Measurements from ENCODE around the gene IDH3A.

IDH3A gene

DNA sequence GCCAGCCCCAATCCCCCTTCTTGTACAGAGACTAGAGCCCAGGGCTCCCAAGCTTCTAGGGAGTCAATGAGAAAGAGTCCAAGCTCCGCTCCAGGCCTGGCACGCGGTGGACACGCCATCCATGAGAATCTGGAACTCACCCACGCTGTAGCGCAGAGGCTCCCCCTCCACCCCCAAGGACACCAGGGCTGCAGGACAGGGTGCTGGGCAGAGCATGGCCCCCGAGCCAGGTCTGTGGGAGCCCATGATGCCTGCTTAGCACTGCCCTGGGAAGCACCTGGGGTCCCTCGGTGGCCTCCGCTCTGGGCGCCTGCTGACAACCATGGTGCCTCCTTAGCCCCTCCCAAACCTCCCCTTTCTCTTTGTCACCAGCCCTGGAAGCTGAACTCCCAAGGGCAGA is 56.7 kb downstream of the IDH3A start:
- peak overlapping the region; percentile 100 for H3K27ac ChIP-seq
- TF ChIP-seq, protein P1, sequence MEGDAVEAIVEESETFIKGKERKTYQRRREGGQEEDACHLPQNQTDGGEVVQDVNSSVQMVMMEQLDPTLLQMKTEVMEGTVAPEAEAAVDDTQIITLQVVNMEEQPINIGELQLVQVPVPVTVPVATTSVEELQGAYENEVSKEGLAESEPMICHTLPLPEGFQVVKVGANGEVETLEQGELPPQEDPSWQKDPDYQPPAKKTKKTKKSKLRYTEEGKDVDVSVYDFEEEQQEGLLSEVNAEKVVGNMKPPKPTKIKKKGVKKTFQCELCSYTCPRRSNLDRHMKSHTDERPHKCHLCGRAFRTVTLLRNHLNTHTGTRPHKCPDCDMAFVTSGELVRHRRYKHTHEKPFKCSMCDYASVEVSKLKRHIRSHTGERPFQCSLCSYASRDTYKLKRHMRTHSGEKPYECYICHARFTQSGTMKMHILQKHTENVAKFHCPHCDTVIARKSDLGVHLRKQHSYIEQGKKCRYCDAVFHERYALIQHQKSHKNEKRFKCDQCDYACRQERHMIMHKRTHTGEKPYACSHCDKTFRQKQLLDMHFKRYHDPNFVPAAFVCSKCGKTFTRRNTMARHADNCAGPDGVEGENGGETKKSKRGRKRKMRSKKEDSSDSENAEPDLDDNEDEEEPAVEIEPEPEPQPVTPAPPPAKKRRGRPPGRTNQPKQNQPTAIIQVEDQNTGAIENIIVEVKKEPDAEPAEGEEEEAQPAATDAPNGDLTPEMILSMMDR (conservative IDR thresholded peaks at IDR 0.05), result no peak

DNA sequence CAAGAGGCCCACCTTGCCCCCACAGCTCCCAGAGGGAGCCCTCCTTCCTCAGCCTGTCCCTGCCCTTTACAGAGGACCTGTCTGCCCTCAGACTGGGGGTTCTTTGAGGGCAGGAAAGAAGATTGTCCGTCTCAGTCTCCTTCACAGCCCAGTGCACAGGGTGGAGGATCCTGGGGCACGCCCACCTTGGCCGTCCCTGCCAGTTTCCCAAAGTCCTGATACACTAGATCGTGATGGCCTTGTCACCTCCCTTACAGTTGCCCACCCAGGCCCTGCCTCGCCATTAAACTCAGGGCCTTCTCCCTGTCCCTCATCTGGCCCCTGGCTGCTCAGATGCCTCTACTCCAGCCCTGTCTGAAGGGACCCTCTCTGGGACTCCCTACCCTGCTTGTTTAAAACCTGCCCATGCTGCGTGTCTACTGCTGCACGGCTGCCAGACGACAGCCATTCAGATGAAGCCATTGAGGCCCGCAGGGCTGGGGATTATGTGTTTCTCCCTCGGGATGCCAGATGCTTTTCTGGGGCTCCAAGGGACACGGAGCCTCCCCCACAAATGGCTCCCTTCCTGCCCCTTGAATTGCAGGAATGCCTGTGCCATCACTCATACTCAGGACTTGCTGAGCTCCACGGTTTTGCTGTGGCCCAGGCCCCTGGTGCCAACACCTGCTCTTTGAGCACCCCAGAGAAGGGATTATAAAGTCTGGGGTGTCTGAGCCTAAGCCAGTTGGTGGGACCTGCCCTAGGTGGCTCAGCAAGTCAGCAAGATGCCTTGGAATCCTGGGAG is 57.4 kb downstream of the IDH3A start:
- peak overlapping the region; percentile 100 for H3K27ac ChIP-seq
- TF ChIP-seq, protein P1 (conservative IDR thresholded peaks at IDR 0.05), result no peak

DNA sequence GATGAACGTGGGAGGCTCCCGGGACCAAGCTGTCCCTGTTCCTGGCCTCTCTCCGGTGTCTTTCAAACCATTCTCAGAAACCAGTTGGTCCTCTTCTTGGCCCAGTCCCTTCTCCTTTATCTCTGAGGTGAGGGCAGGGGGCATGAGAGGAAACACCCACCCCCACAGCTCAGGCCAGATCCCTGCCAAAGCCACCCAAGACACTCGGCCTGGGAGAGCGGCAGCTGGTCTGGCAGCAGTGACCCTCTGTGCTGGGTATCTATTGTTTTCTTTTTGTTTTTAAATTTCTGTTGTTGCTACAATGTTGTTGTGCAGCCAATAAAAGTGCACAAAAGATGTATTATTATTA is 57.9 kb downstream of the IDH3A start:
- TF ChIP-seq, protein P1 (conservative IDR thresholded peaks at IDR 0.05), result no peak
- H3K27ac ChIP-seq, result peak overlapping the region; percentile 100

DNA sequence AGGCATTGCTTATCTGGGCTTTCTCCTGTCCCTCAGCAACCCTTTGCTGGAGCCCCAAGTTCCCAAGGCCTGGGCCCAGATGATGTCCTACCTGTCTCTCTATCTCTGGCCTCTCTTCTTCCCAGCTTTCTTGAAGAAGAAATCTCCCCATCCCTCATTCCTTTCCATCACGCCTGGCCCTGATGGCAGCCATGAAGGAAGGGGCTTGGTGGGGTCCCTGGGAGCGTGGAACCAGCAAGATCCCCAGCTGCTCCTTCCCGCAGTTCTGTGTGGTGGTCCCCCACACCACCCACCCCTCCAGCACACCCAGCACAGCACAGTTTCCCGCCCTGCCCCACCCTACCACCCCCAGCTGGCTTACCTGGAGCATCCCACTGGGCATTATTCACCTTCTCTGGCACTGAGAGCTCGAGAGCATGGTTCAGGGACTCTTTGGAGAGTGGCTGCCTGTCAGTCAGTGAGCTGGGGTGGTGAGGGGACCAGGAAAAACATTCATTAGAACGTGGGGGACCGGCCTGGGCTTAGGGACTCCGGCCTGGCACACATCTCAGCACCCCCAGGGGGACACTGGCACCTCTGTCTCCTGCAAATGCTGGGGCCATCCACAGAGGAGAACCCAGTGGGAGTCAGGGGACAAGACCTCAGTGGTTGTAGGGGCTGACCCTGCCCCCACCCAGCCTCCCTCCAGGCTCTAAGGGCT is 58.6 kb downstream of the IDH3A start:
- TF ChIP-seq, protein P1 (conservative IDR thresholded peaks at IDR 0.05), result no peak
- H3K27ac ChIP-seq, result peak overlapping the region; percentile 100

DNA sequence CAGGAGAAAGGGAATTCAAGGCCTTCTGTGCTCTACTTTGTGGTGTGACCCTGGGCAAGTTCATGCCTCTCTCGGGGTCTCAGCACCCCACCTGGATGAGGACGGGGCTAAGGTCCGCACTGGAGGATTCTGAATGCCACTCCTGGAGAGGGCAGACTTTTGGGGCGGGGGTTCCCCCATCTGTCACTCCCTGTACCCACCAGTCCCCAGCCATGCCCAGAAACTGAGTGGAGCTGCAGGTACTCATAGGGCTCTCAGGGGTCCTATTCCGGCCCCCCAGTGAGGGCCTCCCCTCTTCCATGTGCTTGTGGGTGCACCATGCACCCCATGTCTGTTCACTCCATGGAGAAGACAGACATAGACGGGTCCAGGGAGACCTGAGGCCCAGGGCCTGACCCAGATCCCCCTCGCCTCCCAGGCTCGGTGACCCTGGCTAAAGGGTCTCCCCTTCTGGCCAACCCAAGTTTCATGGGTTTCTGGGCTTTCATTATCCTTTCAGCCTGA is 59.2 kb downstream of the IDH3A start:
- TF ChIP-seq, protein P1 (conservative IDR thresholded peaks at IDR 0.05), result no peak
- peak overlapping the region; percentile 100 for H3K27ac ChIP-seq

DNA sequence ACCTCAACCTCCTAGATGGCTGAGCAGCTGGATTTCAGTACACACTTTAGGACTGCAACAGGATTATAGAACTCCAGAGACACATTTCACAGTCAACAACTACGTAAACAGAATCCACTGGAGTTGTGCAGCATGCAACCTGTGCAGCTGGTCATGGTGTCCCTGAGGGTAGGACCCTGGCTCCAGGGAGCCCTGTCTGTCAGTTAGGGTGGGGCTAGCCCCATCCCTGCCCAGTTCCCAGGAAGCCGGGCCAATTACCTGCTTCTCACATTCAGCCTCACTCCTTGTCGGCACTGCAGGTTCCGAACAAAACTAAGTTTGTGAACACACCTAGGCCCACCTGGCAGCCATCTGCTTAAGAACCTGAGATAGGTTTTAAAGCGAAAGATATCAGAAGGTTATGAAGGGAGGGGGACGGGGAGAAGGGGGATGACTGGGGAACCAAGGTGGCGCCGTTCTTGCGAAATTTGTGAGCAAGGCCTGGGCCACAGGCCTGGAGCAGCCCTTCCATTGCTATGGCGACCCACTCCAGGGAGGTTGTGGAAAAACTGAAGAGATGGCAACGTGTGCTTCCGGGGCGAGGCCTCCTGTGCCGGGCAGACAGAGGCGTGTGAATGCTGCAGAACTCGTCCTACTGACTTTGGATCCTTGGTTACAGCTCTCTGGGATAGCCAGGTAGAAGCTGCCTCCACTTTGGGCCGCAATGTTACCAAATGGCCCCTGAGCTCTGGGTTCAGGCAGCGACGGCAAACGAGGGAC is 59.9 kb downstream of the IDH3A start:
- H3K27ac ChIP-seq, result peak overlapping the region; percentile 100
- TF ChIP-seq, protein P1 (conservative IDR thresholded peaks at IDR 0.05), result no peak
